KOPT-K1 (cell line): ENCODE measurements around the gene ALDH16A1.

Experiments
- H3K27ac ChIP-seq: fragments of 200-600 bp; sonication (generic); 2 replicates; pipeline ENCODE4 v1.5.1; 2016; ENCODE audit warnings: antibody characterized with exemption, mild to moderate bottlenecking, low read depth, low read length; ENCODE audit not compliant: poor library complexity, severe bottlenecking
- H3K36me3 ChIP-seq: fragments of 200-600 bp; sonication (generic); 2 replicates; pipeline ENCODE4 v1.5.1; 2017; ENCODE audit warnings: antibody characterized with exemption, mild to moderate bottlenecking, low read length, moderate library complexity; ENCODE audit not compliant: insufficient read depth
- H3K9me3 ChIP-seq: fragments of 200-600 bp; sonication (generic); 2 replicates; pipeline ENCODE4 v1.5.1; 2017; ENCODE audit warnings: antibody characterized with exemption, low read length, mild to moderate bottlenecking; ENCODE audit not compliant: insufficient read depth, poor library complexity, severe bottlenecking

ALDH16A1 gene

GRCh38 chr19:49453013-49453756, at the start of gene ALDH16A1:
Gene ALDH16A1, plus strand, starts transcription at chr19:49453225. Its CDS starts 107 bp downstream, at chr19:49453332.
- H3K36me3 ChIP-seq = peaks cover 32% of the 10 kb centered on the region
- peak within 1 kb of the TSS; percentile 99 for H3K27ac ChIP-seq
- H3K9me3 ChIP-seq = no peaks in the 10 kb centered on the region

DNA sequence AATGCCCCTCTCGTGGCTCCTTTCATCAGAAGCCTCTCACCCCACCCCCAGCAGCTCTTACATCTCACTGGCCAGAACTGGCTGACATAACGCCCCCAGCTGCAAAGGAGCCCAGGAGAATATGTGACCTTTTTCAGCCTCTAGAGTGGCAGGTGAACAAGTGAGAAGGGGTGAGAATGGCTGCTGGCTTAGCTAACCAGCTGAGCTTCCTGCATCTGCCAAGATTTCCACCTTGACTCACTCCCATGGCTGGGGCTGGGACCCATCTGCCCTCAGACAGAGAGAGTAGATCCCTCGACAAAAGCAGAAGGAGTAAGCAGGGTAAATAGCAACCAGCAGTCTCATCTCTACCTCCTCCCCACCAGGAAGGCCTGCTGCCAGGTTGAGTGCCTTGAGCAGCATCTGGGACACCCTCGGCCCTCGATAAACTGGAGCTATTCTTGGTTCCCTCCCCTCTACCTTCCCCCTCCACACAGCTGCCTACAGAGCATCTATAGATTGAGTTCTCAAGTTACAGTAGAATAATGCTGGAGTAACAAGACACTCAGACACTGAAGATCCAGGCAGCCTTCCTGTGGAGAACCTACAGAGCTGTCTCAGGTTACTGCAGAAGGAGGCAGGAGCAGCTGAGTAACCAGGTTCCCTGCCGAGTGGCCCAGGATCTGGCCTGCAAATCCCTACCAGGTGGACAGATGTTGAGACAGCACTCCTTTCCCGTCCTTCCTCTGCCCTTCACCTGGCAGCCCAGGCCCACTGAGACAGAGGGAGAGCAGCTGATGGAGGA, 49.4 kb upstream of the ALDH16A1 start:
- Histone ChIP-seq H3K36me3 (no peaks in the 10 kb centered on the region), H3K9me3 (no peaks in the 10 kb centered on the region), H3K27ac (no peak overlapping the region)

DNA sequence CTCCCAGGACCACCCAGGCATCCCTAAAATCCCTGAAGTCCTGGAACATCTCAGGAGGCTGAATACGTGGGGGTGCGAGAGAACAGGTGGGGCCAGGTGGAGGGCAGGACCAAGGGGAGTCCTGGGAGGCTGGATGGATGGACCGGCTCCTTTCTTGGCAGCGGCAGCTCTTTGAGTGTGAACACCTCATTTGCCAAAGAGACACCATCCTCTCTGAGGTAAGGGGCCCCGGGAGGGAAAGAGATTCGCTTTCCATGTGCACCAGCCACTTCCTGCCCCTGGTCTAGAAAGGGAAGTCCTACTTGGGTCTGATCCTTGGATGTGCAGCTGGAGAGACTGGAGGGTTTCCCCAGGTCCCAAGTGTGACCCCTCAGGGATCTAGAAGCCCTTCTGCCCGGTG, 45.9 kb upstream of the ALDH16A1 start:
- Histone ChIP-seq H3K27ac (no peak overlapping the region), H3K9me3 (no peaks in the 10 kb centered on the region), H3K36me3 (no peaks in the 10 kb centered on the region)

GRCh38 chr19:49407482-49408015, 45.5 kb upstream of the ALDH16A1 start:
- H3K27ac ChIP-seq = no peak overlapping the region
- H3K9me3 ChIP-seq = no peaks in the 10 kb centered on the region
- H3K36me3 ChIP-seq = no peaks in the 10 kb centered on the region

GRCh38 chr19:49408816-49409440, 44.1 kb upstream of the ALDH16A1 start:
- no peaks in the 10 kb centered on the region for H3K9me3 ChIP-seq
- H3K36me3 ChIP-seq = no peaks in the 10 kb centered on the region
- peak overlapping the region; percentile 58 for H3K27ac ChIP-seq

GRCh38 chr19:49409441-49410029, 43.5 kb upstream of the ALDH16A1 start:
- peak overlapping the region; percentile 58 for H3K27ac ChIP-seq
- H3K9me3 ChIP-seq = no peaks in the 10 kb centered on the region
- no peaks in the 10 kb centered on the region for H3K36me3 ChIP-seq

- H3K27ac ChIP-seq = no peak overlapping the region
- H3K9me3 ChIP-seq = no peaks in the 10 kb centered on the region
- no peaks in the 10 kb centered on the region for H3K36me3 ChIP-seq
Observed at GRCh38 chr19:49411681-49412326, 41.2 kb upstream of the ALDH16A1 start.

GRCh38 chr19:49413348-49413747, 39.7 kb upstream of the ALDH16A1 start:
- H3K27ac ChIP-seq = no peak overlapping the region
- no peaks in the 10 kb centered on the region for H3K36me3 ChIP-seq
- no peaks in the 10 kb centered on the region for H3K9me3 ChIP-seq

GRCh38 chr19:49414256-49414655, 38.8 kb upstream of the ALDH16A1 start:
- Histone ChIP-seq H3K27ac (no peak overlapping the region), H3K9me3 (no peaks in the 10 kb centered on the region)

DNA sequence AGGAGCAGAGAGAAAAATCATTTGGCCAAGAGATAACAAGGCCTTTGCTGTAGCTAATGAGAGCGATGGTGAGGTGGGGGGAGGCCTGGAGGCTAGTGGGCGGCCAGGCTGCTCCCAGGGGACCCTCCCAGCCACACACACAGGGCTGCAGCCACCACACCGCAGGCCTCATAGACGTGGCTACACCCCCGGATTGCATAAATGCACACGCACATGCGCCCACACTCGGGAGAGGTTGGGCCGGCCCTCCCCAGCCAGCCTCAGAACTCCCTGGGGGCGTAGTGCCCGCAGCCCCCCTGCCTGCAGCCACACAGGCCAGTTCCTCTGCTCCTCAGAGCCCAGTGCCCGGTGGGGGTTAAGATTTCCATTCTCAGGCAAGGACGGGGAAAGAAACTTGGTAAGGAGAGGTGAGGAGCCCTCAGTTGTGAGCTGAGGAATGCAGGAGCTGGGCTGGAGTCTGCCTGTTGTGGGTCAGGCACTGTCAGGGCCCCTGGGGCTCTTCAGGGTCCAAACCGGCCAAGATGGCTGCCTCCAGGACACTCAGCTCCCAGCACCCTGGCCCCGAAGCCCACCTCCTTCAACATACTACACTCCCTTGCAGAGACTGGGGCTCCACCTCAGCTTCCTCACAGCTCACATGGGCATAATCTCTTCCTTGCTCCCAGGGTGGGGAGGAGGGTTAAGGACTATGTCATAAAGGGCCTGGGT, 37.8 kb upstream of the ALDH16A1 start:
- H3K9me3 ChIP-seq = no peaks in the 10 kb centered on the region
- no peak overlapping the region for H3K27ac ChIP-seq
- H3K36me3 ChIP-seq = no peaks in the 10 kb centered on the region

More at GRCh38 chr19:49414256-49414655, 38.8 kb upstream of the ALDH16A1 start:
- no peaks in the 10 kb centered on the region for H3K36me3 ChIP-seq

- H3K27ac ChIP-seq = no peak overlapping the region
- H3K36me3 ChIP-seq = no peaks in the 10 kb centered on the region
- no peaks in the 10 kb centered on the region for H3K9me3 ChIP-seq
Observed at GRCh38 chr19:49415810-49416200, 37.2 kb upstream of the ALDH16A1 start.

- H3K36me3 ChIP-seq = no peaks in the 10 kb centered on the region
- no peak overlapping the region for H3K27ac ChIP-seq
- H3K9me3 ChIP-seq = no peaks in the 10 kb centered on the region
Observed at GRCh38 chr19:49417088-49417487, 35.9 kb upstream of the ALDH16A1 start.

DNA sequence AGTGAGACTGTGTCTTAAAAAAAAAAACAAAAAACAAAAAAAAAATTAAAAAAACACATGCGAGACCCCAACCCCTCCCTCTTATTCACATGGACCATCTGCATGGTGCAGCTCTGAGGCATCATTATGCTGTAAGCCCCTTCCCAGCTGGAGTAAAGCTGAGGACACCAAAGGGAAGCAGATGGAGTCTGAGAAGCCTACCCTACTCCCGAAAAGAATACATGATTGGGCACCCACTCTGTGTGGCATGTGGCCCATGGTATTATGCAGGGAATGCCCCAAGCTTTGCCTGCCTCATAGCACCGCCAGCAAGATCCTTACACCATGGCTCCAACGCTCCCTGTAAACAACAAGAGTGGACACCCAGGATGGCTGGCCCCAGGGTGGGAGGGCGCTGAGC, 34.5 kb upstream of the ALDH16A1 start:
- no peaks in the 10 kb centered on the region for H3K9me3 ChIP-seq
- H3K27ac ChIP-seq = no peak overlapping the region
- no peaks in the 10 kb centered on the region for H3K36me3 ChIP-seq

DNA sequence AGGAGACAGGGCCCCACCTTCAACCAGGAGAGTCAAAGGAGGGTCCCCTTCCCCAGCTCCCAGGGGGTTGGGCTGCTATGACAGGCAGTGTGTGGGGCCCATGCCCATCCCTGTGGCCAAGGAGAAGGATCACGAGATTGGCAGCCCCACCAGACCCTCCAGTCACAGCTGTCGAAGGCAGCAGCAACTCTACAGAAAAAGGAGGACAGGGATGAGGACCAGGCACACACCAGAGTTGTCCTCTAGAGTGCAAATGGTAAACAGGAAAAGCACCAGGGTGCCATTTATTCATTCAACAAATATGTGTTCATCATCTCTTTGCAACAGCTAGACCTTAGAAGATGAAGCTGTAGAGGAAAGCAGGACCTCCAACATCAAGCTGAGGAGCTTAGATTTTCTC, 33.9 kb upstream of the ALDH16A1 start:
- H3K9me3 ChIP-seq = no peaks in the 10 kb centered on the region
- no peaks in the 10 kb centered on the region for H3K36me3 ChIP-seq
- H3K27ac ChIP-seq = no peak overlapping the region
